Endothelial cell of umbilical vein (primary cell): ENCODE measurements around the gene MIGA1. TPM values are rescaled to one million over a fixed set of nuclear protein-coding genes. Genes with fewer than 3 reads are reported as not detected.

Experiments used
- Bru-seq: library from RNA; stranded (reverse); fragments of 400-500 nt; gene quantifications from one replicate; lab custom pipeline; 2021; lab: Mats Ljungman, UMichigan
- BruChase-seq, 2 experiments: library from RNA; stranded (reverse); fragments of 400-500 nt; gene quantifications; one replicate each; lab custom pipeline; 2021; lab: Mats Ljungman, UMichigan
- BruUV-seq: library from RNA; stranded (reverse); fragments of 400-500 nt; replicated peaks from 2 replicates; lab custom pipeline; 2021; lab: Mats Ljungman, UMichigan
- CTCF ChIA-PET: fragments of 300-600, 350-600 bp; sonication (Branson Sonifier 250); formaldehyde crosslinking; loops from one replicate; lab custom pipeline; 2021; ENCODE audit warnings: antibody characterized with exemption, inconsistent platforms; lab: Charles Lee
- POLR2A ChIA-PET: fragments of 300-600, 350-600 bp; sonication (Branson Sonifier 250); formaldehyde crosslinking; loops from one replicate; lab custom pipeline; 2021; ENCODE audit warnings: antibody characterized with exemption, inconsistent platforms; lab: Charles Lee
- DNase-seq: peaks from one replicate; pipeline ENCODE4 v3.0.0-alpha.2; 2011; ENCODE audit warnings: low read depth, low spot score
- FAIRE-seq: peaks from 2 replicates; lab custom pipeline; 2011; peaks lifted over from hg19 to GRCh38; lab: Jason Lieb, UNC
- H2AFZ ChIP-seq: 2 replicates; pipeline ENCODE4 v1.6.0; 2012; ENCODE audit warnings: low read depth, low read length, control low read depth, inconsistent platforms
- H3K27ac ChIP-seq: 2 replicates; pipeline ENCODE4 v1.5.1; 2011; ENCODE audit warnings: low read depth, mild to moderate bottlenecking, control low read depth, low read length, moderate library complexity; ENCODE audit not compliant: insufficient read depth
- H3K27me3 ChIP-seq, 2 experiments: 2 replicates each; pipeline versions ENCODE4 v1.6.0 to v1.6.1; 2011; ENCODE audit warnings: low read length in 2 of 2, mixed read lengths in 1 of 2; ENCODE audit not compliant: control insufficient read depth in 2 of 2, insufficient read depth in 2 of 2
- H3K36me3 ChIP-seq, 2 experiments: 2 replicates in 1 of 2; 3 replicates in 1 of 2; pipeline ENCODE4 v1.5.1; 2011; ENCODE audit warnings: low read length in 2 of 2, mild to moderate bottlenecking in 1 of 2, moderate library complexity in 1 of 2; ENCODE audit not compliant: control insufficient read depth in 2 of 2, insufficient read depth in 2 of 2; ENCODE audit errors: extremely low read depth in 1 of 2
- H3K4me1 ChIP-seq: 3 replicates; pipeline ENCODE4 v1.5.1; 2011; ENCODE audit warnings: mild to moderate bottlenecking, low read length; ENCODE audit not compliant: control insufficient read depth, insufficient read depth; ENCODE audit errors: extremely low read depth
- H3K4me2 ChIP-seq: 2 replicates; pipeline ENCODE4 v1.6.1; 2011; ENCODE audit warnings: low read length, control low read depth, mixed read lengths; ENCODE audit not compliant: insufficient read depth
- H3K4me3 ChIP-seq, 3 experiments: fragments of 200-600 bp in 1 of 3; sonication (generic), shearing (Covaris generic) in 1 of 3; replicated peaks in 1 of 3; 2 replicates each; pipeline ENCODE4 v1.5.1; 2011 to 2016; ENCODE audit warnings: control low read depth in 3 of 3, low read length in 3 of 3, mild to moderate bottlenecking in 2 of 3, inconsistent platforms in 1 of 3, low read depth in 1 of 3, moderate library complexity in 1 of 3; ENCODE audit not compliant: insufficient read depth in 1 of 3
- H3K79me2 ChIP-seq: 2 replicates; pipeline ENCODE4 v1.6.0; 2012; ENCODE audit warnings: low read length, inconsistent platforms; ENCODE audit not compliant: control insufficient read depth, insufficient read depth
- H3K9ac ChIP-seq: replicated peaks from 2 replicates; pipeline ENCODE3; 2011; ENCODE audit warnings: low read length, control low read depth; ENCODE audit not compliant: insufficient read depth; ENCODE audit errors: extremely low read depth
- H3K9me1 ChIP-seq: replicated peaks from 3 replicates; pipeline ENCODE4 v1.6.0; 2011; ENCODE audit warnings: mild to moderate bottlenecking, low read length; ENCODE audit not compliant: control insufficient read depth, insufficient read depth; ENCODE audit errors: extremely low read depth
- H3K9me3 ChIP-seq: replicated peaks from 2 replicates; pipeline ENCODE4 v1.5.1; 2012; ENCODE audit warnings: low read length, inconsistent platforms; ENCODE audit not compliant: control insufficient read depth, insufficient read depth
- H4K20me1 ChIP-seq: replicated peaks from 2 replicates; pipeline ENCODE3; 2011; ENCODE audit warnings: mild to moderate bottlenecking, low read length; ENCODE audit not compliant: control insufficient read depth, insufficient read depth; ENCODE audit errors: extremely low read depth
- EZH2 ChIP-seq: IDR thresholded peaks from 2 replicates; pipeline ENCODE4 v1.6.1; 2012; ENCODE audit warnings: borderline replicate concordance, low read depth, mild to moderate bottlenecking, moderate library complexity, low read length, inconsistent platforms; ENCODE audit not compliant: severe bottlenecking
- FOS ChIP-seq: IDR thresholded peaks from 2 replicates; pipeline ENCODE4 v1.6.1; 2011; ENCODE audit warnings: mild to moderate bottlenecking, low read length, moderate library complexity, borderline replicate concordance; ENCODE audit not compliant: insufficient read depth
- GATA2 ChIP-seq: IDR thresholded peaks from 2 replicates; pipeline ENCODE4 v1.7.0; 2011; ENCODE audit warnings: low read depth, mild to moderate bottlenecking, moderate library complexity, mixed read lengths, low read length; ENCODE audit not compliant: insufficient read length, insufficient read depth
- JUN ChIP-seq: IDR thresholded peaks from 2 replicates; pipeline ENCODE4 v1.6.1; 2011; ENCODE audit warnings: borderline replicate concordance, low read depth; ENCODE audit not compliant: insufficient read length, insufficient read depth
- POLR2A ChIP-seq: IDR thresholded peaks from 2 replicates; pipeline ENCODE4 v1.6.1; 2012; ENCODE audit warnings: low read depth, mild to moderate bottlenecking, control low read depth, low read length
- POLR2AphosphoS5 ChIP-seq: IDR thresholded peaks from 2 replicates; pipeline ENCODE4 v1.6.1; 2012; ENCODE audit warnings: low read depth, mild to moderate bottlenecking, control low read depth, low read length, moderate library complexity; ENCODE audit not compliant: insufficient read depth
- dilution Hi-C: fragments of 300-500 bp; cut with MboI; formaldehyde crosslinking; loops from one replicate; pipeline ENCODE4 v1.15.0; 2019; ENCODE audit warnings: low sequenced_read_pairs; ENCODE audit not compliant: extremely low pct_ligation_motif_present
- intact Hi-C: fragments of 100-400 bp; cut with micrococcal nuclease; formaldehyde crosslinking; loops from one replicate; pipeline ENCODE4 v1.10.0; 2022
- long read RNA-seq: library from polyadenylated mRNA; stranded (forward); transcript quantifications from one replicate; pipeline ENCODE4 v2.0.0, GENCODE V29; 2021
- polyA minus RNA-seq, 3 experiments: library from RNA; depleted of rRNA, polyadenylated mRNA; stranded (reverse); fragments of >200 nt; gene quantifications; 1 replicate in 1 of 3; 2 replicates in 2 of 3; pipeline ENCODE4 v1.2.3, GENCODE V29; 2011
- polyA plus RNA-seq, 4 experiments: library from polyadenylated mRNA; depleted of rRNA in 3 of 4; stranded (reverse) in 3 of 4; unstranded in 1 of 4; fragments of >200 nt; gene quantifications; 2 replicates each; pipeline versions ENCODE4 v1.2.1 to v1.2.3, GENCODE V29; 2011 to 2012; ENCODE audit warnings: missing spikeins in 1 of 4
- total RNA-seq: library from RNA; stranded (reverse); gene quantifications from 2 replicates; pipeline ENCODE4 v1.2.3, GENCODE V29; 2021
- TF ChIP-seq, protein P1 (sequence below): IDR thresholded peaks from 2 replicates; pipeline ENCODE4 v1.6.1; 2011; ENCODE audit not compliant: insufficient read depth, insufficient read length

The MIGA1 gene, protein sequence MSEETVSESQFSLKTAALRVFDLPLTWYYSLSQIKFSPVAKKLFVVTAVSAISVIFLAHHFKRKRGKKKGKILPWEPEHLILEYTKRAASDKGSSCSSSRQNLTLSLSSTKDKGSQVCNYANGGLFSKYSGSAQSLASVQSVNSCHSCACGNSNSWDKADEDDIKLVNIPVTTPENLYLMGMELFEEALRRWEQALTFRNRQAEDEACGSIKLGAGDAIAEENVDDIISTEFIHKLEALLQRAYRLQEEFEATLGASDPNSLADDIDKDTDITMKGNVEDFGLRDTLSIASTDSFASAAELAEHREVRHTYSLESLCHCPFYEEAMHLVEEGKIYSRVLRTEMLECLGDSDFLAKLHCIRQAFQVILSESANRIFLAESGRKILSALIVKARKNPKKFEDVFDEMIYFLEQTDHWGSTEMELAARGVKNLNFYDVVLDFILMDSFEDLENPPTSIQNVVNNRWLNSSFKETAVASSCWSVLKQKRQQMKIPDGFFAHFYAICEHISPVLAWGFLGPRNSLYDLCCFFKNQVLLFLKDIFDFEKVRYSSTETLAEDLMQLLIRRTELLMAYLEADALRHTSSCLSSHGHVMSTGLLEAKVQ
- total RNA-seq (13.7 and 14.6 TPM in 2 replicates), polyA plus RNA-seq (2.0 and 2.8 TPM in 2 replicates), polyA minus RNA-seq (15.7 and 16.2 TPM in 2 replicates), Bru-seq, nascent RNA (percentile 82 among the genes with signal in this experiment), BruChase-seq, experiment 1, labeled RNA remaining after a 6-hour chase (percentile 75 among the genes with signal in this experiment), BruChase-seq, experiment 2, labeled RNA remaining after a 2-hour chase (percentile 85 among the genes with signal in this experiment)
- polyA plus RNA-seq (2011; cell fraction: cytosol; rRNA removed): 2.4 and 2.5 TPM in 2 replicates
- polyA plus RNA-seq (2011; cell fraction: nucleus; rRNA removed): 6.7 and 7.4 TPM in 2 replicates
- 8.2 and 9.0 TPM in 2 replicates for polyA plus RNA-seq (2012)
- 2.4 TPM for polyA minus RNA-seq (2011; cell fraction: cytosol; rRNA and poly(A)+ RNA removed)
- polyA minus RNA-seq (2011; cell fraction: nucleus; rRNA and poly(A)+ RNA removed): 16.5 and 19.7 TPM in 2 replicates
- long read RNA-seq, full-length matches to known transcripts: 3 of 17 reads
- long read RNA-seq, partial matches to known transcripts: 4 of 17 reads
- long read RNA-seq, other reads (novel, unspliced or antisense): 10 of 17 reads

DNA sequence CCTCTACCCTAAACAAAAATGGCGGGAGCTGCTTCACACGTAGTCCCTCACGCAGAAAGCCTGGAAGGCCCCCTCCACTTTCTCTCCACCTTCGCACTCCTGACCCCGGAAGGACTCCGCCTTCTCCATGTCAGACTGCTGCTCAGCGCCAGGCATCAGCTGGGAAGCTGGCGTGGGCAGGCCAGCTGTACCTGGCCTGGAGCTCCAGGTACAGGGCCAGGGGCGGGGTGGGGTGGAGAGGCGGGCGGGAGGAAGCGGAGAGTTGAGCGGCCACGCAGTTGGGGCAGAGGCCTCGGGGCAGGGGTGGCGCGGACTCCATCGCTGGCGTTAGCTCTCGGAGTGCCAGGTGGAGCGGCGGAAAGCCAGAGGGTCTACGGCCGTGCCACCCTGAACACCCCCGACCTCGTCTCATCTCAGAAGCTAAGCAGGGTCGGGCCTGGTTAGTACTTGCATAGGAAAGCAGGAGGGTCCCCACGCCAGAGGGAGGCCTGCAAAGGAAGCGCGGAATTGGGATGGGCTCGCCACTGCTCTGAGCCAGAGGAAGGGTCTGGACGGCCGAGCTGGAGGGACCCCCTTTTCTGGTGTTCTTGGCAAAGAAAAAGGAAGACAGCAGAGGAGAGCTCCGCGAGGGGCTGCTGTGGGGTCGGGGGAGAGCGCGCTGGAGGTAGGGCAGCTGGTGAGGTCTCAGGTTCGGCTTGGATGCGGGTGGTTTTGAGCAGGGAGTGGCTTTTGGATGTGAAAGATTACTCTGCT lies at the start of gene MIGA1:
Gene MIGA1, plus strand, starts transcription at position 121 of the 753 bp plus-strand sequence. CDS start 3,604 bp downstream, outside the sequence.
- BruUV-seq: no TSS peak
- intact Hi-C loops: loop anchor here (1.0 kb wide), 1 partner anchor 17 kb away; no protein-coding TSS in a partner anchor
- DNase-seq: peak; percentile 90

More for the DNA sequence above, at the start of gene MIGA1:
- H3K9ac ChIP-seq: peak within 1 kb of the TSS; percentile 55
- peak; percentile 76 for FAIRE-seq
- H4K20me1 ChIP-seq: no peaks in the 10 kb centered on the region
- peaks cover 34% of the 10 kb centered on the region for H3K79me2 ChIP-seq
- H3K9me3 ChIP-seq: no peaks in the 10 kb centered on the region
- dilution Hi-C loops: no loop called here
- H3K4me2 ChIP-seq: peak within 1 kb of the TSS; percentile 95
- H3K27me3 ChIP-seq: no peaks in the 10 kb centered on the region
- no peaks in the 10 kb centered on the region for H3K9me1 ChIP-seq
- no peaks in the 10 kb centered on the region for H3K36me3 ChIP-seq
- peak within 1 kb of the TSS; percentile 97 for H2AFZ ChIP-seq
- ChIA-PET POLR2A (no interaction called here), CTCF (interaction anchor here (0.7 to 1.4 kb wide), 4 partner anchors 18 to 246 kb away, joined by 3 to 8 read pairs (median 6); partner anchors contain the start of gene USP33)
- H3K27ac ChIP-seq: peak within 1 kb of the TSS; percentile 13
- H3K4me1 ChIP-seq: peaks cover 10% of the 10 kb centered on the region
- TF ChIP-seq JUN: no peak
- TF ChIP-seq, protein P1, sequence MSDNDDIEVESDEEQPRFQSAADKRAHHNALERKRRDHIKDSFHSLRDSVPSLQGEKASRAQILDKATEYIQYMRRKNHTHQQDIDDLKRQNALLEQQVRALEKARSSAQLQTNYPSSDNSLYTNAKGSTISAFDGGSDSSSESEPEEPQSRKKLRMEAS: no peak
- TF ChIP-seq POLR2AphosphoS5: peak; percentile 75
- no peak for TF ChIP-seq EZH2
- TF ChIP-seq FOS: no peak
- TF ChIP-seq GATA2: no peak
- peak; percentile 13 for TF ChIP-seq POLR2A
- H3K4me3 ChIP-seq: peak within 1 kb of the TSS; percentile 45 to 98 (median 71)
